Gastrocnemius medialis (tissue), 4 donors: ENCODE measurements around the gene ACADVL.

Source experiments
- POLR2A ChIP-seq, 2 donors: fragments of 450-650 bp; IDR thresholded peaks; one replicate each; pipeline ENCODE4 v1.6.1; 2017; ENCODE audit warnings: antibody characterized with exemption in 2 of 2, mild to moderate bottlenecking in 2 of 2, moderate library complexity in 2 of 2
- TF ChIP-seq, protein P1 (sequence below), 5 experiments: fragments of 450-650 bp in 3 of 5; fragments of 200-600 bp in 2 of 5; sonication (generic) in 2 of 5; IDR thresholded peaks in 4 of 5; conservative IDR thresholded peaks in 1 of 5; 1 replicate in 4 of 5; 2 replicates in 1 of 5; pipeline ENCODE4 v1.5.1; 2016 to 2019; ENCODE audit warnings: antibody characterized with exemption in 5 of 5, mild to moderate bottlenecking in 3 of 5, moderate library complexity in 3 of 5

DNA sequence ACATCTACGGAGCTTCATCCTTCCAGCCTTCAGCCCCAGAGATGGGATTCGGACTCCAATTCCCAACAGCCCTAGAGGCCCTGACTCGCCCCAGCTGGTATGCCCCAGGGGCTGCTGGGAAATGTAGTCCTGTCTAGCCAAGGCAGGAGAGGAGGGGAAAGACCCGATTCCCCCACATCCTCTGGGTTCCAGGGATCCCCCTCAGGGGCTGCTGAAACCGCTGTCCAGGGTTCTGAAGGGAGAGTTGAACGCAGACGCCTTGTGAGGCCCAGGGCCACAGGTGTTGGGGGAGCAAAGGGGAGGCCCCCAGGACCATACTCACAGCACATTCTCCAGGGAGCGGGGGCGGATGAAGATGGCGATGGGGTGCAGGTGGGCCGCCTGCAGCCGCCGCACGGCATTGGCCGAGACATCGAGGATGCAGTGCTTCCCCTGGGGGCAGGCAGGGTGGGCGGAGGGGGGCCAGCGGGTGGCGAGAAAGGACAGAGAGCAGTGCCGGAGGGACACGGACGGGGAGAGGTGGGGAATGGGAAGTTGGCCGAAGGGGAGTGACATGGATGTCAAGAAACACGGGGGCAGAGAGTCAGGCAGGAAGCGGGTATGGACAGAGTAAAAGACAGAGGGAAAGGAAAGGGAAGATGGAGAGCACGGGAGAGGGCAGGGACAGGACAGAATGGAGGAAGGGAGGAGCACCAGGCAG is 28.0 kb upstream of the ACADVL start:
- no peak for TF ChIP-seq POLR2A (IDR thresholded peaks at IDR 0.05)
- TF ChIP-seq, protein P1, sequence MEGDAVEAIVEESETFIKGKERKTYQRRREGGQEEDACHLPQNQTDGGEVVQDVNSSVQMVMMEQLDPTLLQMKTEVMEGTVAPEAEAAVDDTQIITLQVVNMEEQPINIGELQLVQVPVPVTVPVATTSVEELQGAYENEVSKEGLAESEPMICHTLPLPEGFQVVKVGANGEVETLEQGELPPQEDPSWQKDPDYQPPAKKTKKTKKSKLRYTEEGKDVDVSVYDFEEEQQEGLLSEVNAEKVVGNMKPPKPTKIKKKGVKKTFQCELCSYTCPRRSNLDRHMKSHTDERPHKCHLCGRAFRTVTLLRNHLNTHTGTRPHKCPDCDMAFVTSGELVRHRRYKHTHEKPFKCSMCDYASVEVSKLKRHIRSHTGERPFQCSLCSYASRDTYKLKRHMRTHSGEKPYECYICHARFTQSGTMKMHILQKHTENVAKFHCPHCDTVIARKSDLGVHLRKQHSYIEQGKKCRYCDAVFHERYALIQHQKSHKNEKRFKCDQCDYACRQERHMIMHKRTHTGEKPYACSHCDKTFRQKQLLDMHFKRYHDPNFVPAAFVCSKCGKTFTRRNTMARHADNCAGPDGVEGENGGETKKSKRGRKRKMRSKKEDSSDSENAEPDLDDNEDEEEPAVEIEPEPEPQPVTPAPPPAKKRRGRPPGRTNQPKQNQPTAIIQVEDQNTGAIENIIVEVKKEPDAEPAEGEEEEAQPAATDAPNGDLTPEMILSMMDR (IDR thresholded peaks at IDR 0.05 in 4 of 5, conservative IDR thresholded peaks at IDR 0.05 in 1 of 5) = no peak
